Mesenchymal stem cell (in vitro differentiated cells and primary cell): ENCODE results near the gene PRKAR2A.

Source experiments
- DNase-seq: peaks from one replicate; pipeline ENCODE4 v3.0.0-alpha.2; 2013
- H2AFZ ChIP-seq: one replicate; pipeline ENCODE4 v1.6.1; 2013; ENCODE audit warnings: low read depth, mild to moderate bottlenecking, control low read depth, inconsistent platforms, low read length, moderate library complexity
- H2AK5ac ChIP-seq: 2 replicates; pipeline ENCODE4 v1.6.1; 2013; ENCODE audit warnings: low read length, moderate library complexity, mild to moderate bottlenecking, inconsistent platforms; ENCODE audit not compliant: severe bottlenecking
- H2BK120ac ChIP-seq: one replicate; pipeline ENCODE4 v1.6.1; 2013; ENCODE audit warnings: low read depth, mild to moderate bottlenecking, inconsistent platforms, low read length, moderate library complexity
- H2BK12ac ChIP-seq, 2 experiments: one replicate each; pipeline ENCODE4 v1.6.1; 2013; ENCODE audit warnings: inconsistent platforms in 2 of 2, low read length in 2 of 2, mild to moderate bottlenecking in 2 of 2, moderate library complexity in 2 of 2, control low read depth in 1 of 2
- H2BK15ac ChIP-seq: one replicate; pipeline ENCODE4 v1.6.1; 2013; ENCODE audit warnings: mild to moderate bottlenecking, low read depth, inconsistent platforms; ENCODE audit not compliant: poor library complexity, severe bottlenecking
- H2BK5ac ChIP-seq: 2 replicates; pipeline ENCODE4 v1.6.1; 2013; ENCODE audit warnings: low read depth, mild to moderate bottlenecking, low read length, control low read depth, inconsistent platforms; ENCODE audit not compliant: poor library complexity, severe bottlenecking
- H3K14ac ChIP-seq, 2 experiments: one replicate each; pipeline ENCODE4 v1.6.1; 2013; ENCODE audit warnings: inconsistent platforms in 2 of 2, low read length in 2 of 2, control low read depth in 1 of 2, mild to moderate bottlenecking in 1 of 2, moderate library complexity in 1 of 2
- H3K18ac ChIP-seq, 2 experiments: one replicate each; pipeline ENCODE4 v1.6.1; 2013; ENCODE audit warnings: inconsistent platforms in 2 of 2, low read length in 2 of 2, control low read depth in 1 of 2, low read depth in 1 of 2, mild to moderate bottlenecking in 1 of 2
- H3K23ac ChIP-seq, 2 experiments: one replicate each; pipeline ENCODE4 v1.6.1; 2013; ENCODE audit warnings: inconsistent platforms in 2 of 2, low read length in 2 of 2, mild to moderate bottlenecking in 2 of 2, moderate library complexity in 2 of 2, control low read depth in 1 of 2
- H3K27ac ChIP-seq: 2 replicates; pipeline ENCODE4 v1.5.1; 2013; ENCODE audit warnings: mild to moderate bottlenecking, moderate library complexity, low read length, control low read depth, inconsistent platforms; ENCODE audit not compliant: poor library complexity, severe bottlenecking
- H3K27me3 ChIP-seq, 2 experiments: 2 replicates each; pipeline versions ENCODE4 v1.6.1 to v1.7.0; 2013; ENCODE audit warnings: low read length in 2 of 2, mild to moderate bottlenecking in 2 of 2, moderate library complexity in 2 of 2, control low read depth in 1 of 2, inconsistent platforms in 1 of 2; ENCODE audit not compliant: control insufficient read depth in 1 of 2, insufficient read depth in 1 of 2
- H3K36me3 ChIP-seq, 2 experiments: 2 replicates each; pipeline versions ENCODE4 v1.6.1 to v1.7.0; 2013; ENCODE audit warnings: low read length in 2 of 2, control low read depth in 1 of 2, inconsistent platforms in 1 of 2, low read depth in 1 of 2, mild to moderate bottlenecking in 1 of 2; ENCODE audit not compliant: insufficient read depth in 2 of 2, control insufficient read depth in 1 of 2
- H3K4ac ChIP-seq, 2 experiments: one replicate each; pipeline ENCODE4 v1.6.1; 2013; ENCODE audit warnings: inconsistent platforms in 2 of 2, low read length in 2 of 2, mild to moderate bottlenecking in 2 of 2, moderate library complexity in 2 of 2, control low read depth in 1 of 2, low read depth in 1 of 2
- H3K4me1 ChIP-seq: 2 replicates; pipeline ENCODE4 v1.6.1; 2013; ENCODE audit warnings: low read depth, low read length, control low read depth; ENCODE audit not compliant: control insufficient read depth, insufficient read depth
- H3K4me2 ChIP-seq: 2 replicates; pipeline ENCODE4 v1.6.1; 2013; ENCODE audit warnings: low read length, mild to moderate bottlenecking, inconsistent platforms; ENCODE audit not compliant: poor library complexity, severe bottlenecking
- H3K4me3 ChIP-seq, 2 experiments: 2 replicates each; pipeline versions ENCODE4 v1.5.1 to v1.7.0; 2013; ENCODE audit warnings: low read length in 2 of 2, mild to moderate bottlenecking in 2 of 2, control low read depth in 1 of 2, low read depth in 1 of 2; ENCODE audit not compliant: insufficient read depth in 1 of 2
- H3K79me1 ChIP-seq: replicated peaks from 2 replicates; pipeline ENCODE4 v1.6.1; 2013; ENCODE audit warnings: mild to moderate bottlenecking, control low read depth, low read length, inconsistent platforms; ENCODE audit not compliant: poor library complexity, severe bottlenecking
- H3K9ac ChIP-seq: 2 replicates; pipeline ENCODE4 v1.7.0; 2013; ENCODE audit warnings: mild to moderate bottlenecking, low read length, moderate library complexity
- H3K9me3 ChIP-seq: 2 replicates; pipeline ENCODE4 v1.7.0; 2013; ENCODE audit warnings: mild to moderate bottlenecking, low read length; ENCODE audit not compliant: control insufficient read depth
- H4K8ac ChIP-seq: one replicate; pipeline ENCODE4 v1.6.1; 2013; ENCODE audit warnings: inconsistent platforms, mild to moderate bottlenecking, low read length, moderate library complexity
- H4K91ac ChIP-seq: one replicate; pipeline ENCODE4 v1.6.1; 2013; ENCODE audit warnings: mild to moderate bottlenecking, low read length, inconsistent platforms
- WGBS: methylation state at CpG from one replicate; pipeline ENCODE4 v1.1.7; 2013; ENCODE audit warnings: mixed read lengths; 5-methylcytosine and 5-hydroxymethylcytosine counted together

The PRKAR2A gene

GRCh38 chr3:48748754-48749153 is 98.9 kb downstream of the PRKAR2A start:
- H4K91ac ChIP-seq = no peak overlapping the region
- H3K27me3 ChIP-seq = no peaks in the 10 kb centered on the region
- H2AK5ac ChIP-seq = no peak overlapping the region
- no peak overlapping the region for H2BK15ac ChIP-seq
- H3K9me3 ChIP-seq = peaks cover 3% of the 10 kb centered on the region
- H3K23ac ChIP-seq = no peak overlapping the region
- no peak overlapping the region for H2BK5ac ChIP-seq
- no peak overlapping the region for H4K8ac ChIP-seq
- H3K4me2 ChIP-seq = no peak overlapping the region
- no peak overlapping the region for H3K27ac ChIP-seq
- no peak overlapping the region for H3K4ac ChIP-seq
- H3K4me3 ChIP-seq = no peak overlapping the region
- DNase-seq = no peak
- no peaks in the 10 kb centered on the region for H3K4me1 ChIP-seq
- no peak overlapping the region for H2BK12ac ChIP-seq
- H2BK120ac ChIP-seq = no peak overlapping the region
- peaks cover 5% of the 10 kb centered on the region for H3K79me1 ChIP-seq
- 93% methylated on average over 1 of the region's 3 CpGs for WGBS
- peaks cover 19 to 64% of the 10 kb centered on the region in 2 experiments for H3K36me3 ChIP-seq
- no peak overlapping the region for H2AFZ ChIP-seq
- H3K18ac ChIP-seq = no peak overlapping the region
- no peak overlapping the region for H3K14ac ChIP-seq
- H3K9ac ChIP-seq = no peak overlapping the region

- Histone ChIP-seq H3K9me3 (peaks cover 3% of the 10 kb centered on the region), H3K18ac (no peak overlapping the region), H3K4me3 (no peak overlapping the region), H3K4me2 (no peak overlapping the region), H2BK120ac (no peak overlapping the region), H4K91ac (no peak overlapping the region), H2BK15ac (no peak overlapping the region), H3K4me1 (no peaks in the 10 kb centered on the region), H3K27me3 (no peaks in the 10 kb centered on the region), H3K27ac (no peak overlapping the region), H3K79me1 (peaks cover 2% of the 10 kb centered on the region), H2AFZ (no peak overlapping the region), H2BK12ac (no peak overlapping the region), H3K4ac (no peak overlapping the region), H2BK5ac (no peak overlapping the region), H3K23ac (no peak overlapping the region), H3K14ac (no peak overlapping the region), H3K36me3 (peaks cover 19 to 59% of the 10 kb centered on the region in 2 experiments), H2AK5ac (no peak overlapping the region), H3K9ac (no peak overlapping the region), H4K8ac (no peak overlapping the region)
- DNase-seq = no peak
- 94% methylated on average over 1 of the region's 4 CpGs for WGBS
These were observed 100.0 kb downstream of the PRKAR2A start for GRCh38 chr3:48747706-48748105.

- Histone ChIP-seq H3K14ac (no peak overlapping the region), H3K27ac (no peak overlapping the region), H3K4me1 (no peaks in the 10 kb centered on the region), H2BK120ac (no peak overlapping the region), H3K79me1 (peaks cover 2% of the 10 kb centered on the region), H3K4ac (no peak overlapping the region), H3K9me3 (peaks cover 3% of the 10 kb centered on the region), H2BK12ac (no peak overlapping the region), H3K4me2 (no peak overlapping the region), H3K18ac (no peak overlapping the region), H3K36me3 (peaks cover 18 to 54% of the 10 kb centered on the region in 2 experiments), H2BK15ac (no peak overlapping the region), H4K8ac (no peak overlapping the region), H2BK5ac (no peak overlapping the region), H3K23ac (no peak overlapping the region), H2AFZ (no peak overlapping the region), H3K27me3 (no peaks in the 10 kb centered on the region), H4K91ac (no peak overlapping the region), H3K9ac (no peak overlapping the region), H2AK5ac (no peak overlapping the region), H3K4me3 (no peak overlapping the region)
- no peak for DNase-seq
- WGBS = 96% methylated on average over 4 of the region's 4 CpGs
These were observed 100.6 kb downstream of the PRKAR2A start for GRCh38 chr3:48747015-48747615.

- Histone ChIP-seq H3K27ac (no peak overlapping the region), H4K91ac (no peak overlapping the region), H3K36me3 (peaks cover 7 to 29% of the 10 kb centered on the region in 2 experiments), H2AK5ac (no peak overlapping the region), H3K9ac (no peak overlapping the region), H2BK5ac (no peak overlapping the region), H4K8ac (no peak overlapping the region), H2BK120ac (no peak overlapping the region), H2AFZ (no peak overlapping the region), H2BK15ac (no peak overlapping the region), H3K4me2 (no peak overlapping the region), H2BK12ac (no peak overlapping the region), H3K4me1 (peaks cover 9% of the 10 kb centered on the region), H3K14ac (no peak overlapping the region), H3K23ac (no peak overlapping the region), H3K4ac (no peak overlapping the region), H3K4me3 (no peak overlapping the region), H3K79me1 (peaks cover 2% of the 10 kb centered on the region), H3K27me3 (no peaks in the 10 kb centered on the region), H3K18ac (no peak overlapping the region), H3K9me3 (peaks cover 3% of the 10 kb centered on the region)
- WGBS = 90% methylated on average over 7 of the region's 7 CpGs
- no peak for DNase-seq
These were observed 103.9 kb downstream of the PRKAR2A start for GRCh38 chr3:48743773-48744172.
